WI38 (cell line): Measurements from ENCODE around the gene OXER1.

Experiments used
- H3K4me3 ChIP-seq: 2 replicates; pipeline ENCODE4 v1.5.1; 2011; ENCODE audit warnings: low read depth, mild to moderate bottlenecking, control low read depth, low read length
- CTCF ChIP-seq: IDR thresholded peaks from 2 replicates; pipeline ENCODE4 v1.5.1; 2012; ENCODE audit warnings: low read depth, mild to moderate bottlenecking, control low read depth, low read length

Gene OXER1

GRCh38 chr2:42712934-42713333 lies 51.0 kb downstream of the OXER1 start:
- no peak overlapping the region for H3K4me3 ChIP-seq
- no peak for TF ChIP-seq CTCF
